GM12872 (cell line): ENCODE results near the gene EPHX1.

Source experiments
- CTCF ChIP-seq: IDR thresholded peaks from 3 replicates; pipeline ENCODE4 v1.5.1; 2011; ENCODE audit warnings: low read depth, mild to moderate bottlenecking, low read length, moderate library complexity; ENCODE audit not compliant: insufficient read depth

The EPHX1 gene

GRCh38 chr1:225870911-225871310 is 61.0 kb downstream of the EPHX1 start:
- no peak for TF ChIP-seq CTCF

GRCh38 chr1:225871359-225872074 is 61.6 kb downstream of the EPHX1 start:
- TF ChIP-seq CTCF, result no peak

GRCh38 chr1:225872075-225872430 is 62.1 kb downstream of the EPHX1 start:
- no peak for TF ChIP-seq CTCF

- no peak for TF ChIP-seq CTCF
Measured at GRCh38 chr1:225873281-225873850, 63.4 kb downstream of the EPHX1 start.

GRCh38 chr1:225874431-225874830 is 64.5 kb downstream of the EPHX1 start:
- no peak for TF ChIP-seq CTCF

GRCh38 chr1:225875044-225875815 is 65.3 kb downstream of the EPHX1 start:
- TF ChIP-seq CTCF, result no peak

- no peak for TF ChIP-seq CTCF
Measured at GRCh38 chr1:225876900-225877510, 67.1 kb downstream of the EPHX1 start.
